DOHH2 (cell line): ENCODE results near the gene PDE4D.

Experiments
- EZH2phosphoT487 ChIP-seq: fragments of 200-600 bp; sonication (generic); IDR thresholded peaks from 2 replicates; pipeline ENCODE4 v1.6.1; 2017; ENCODE audit warnings: borderline replicate concordance, mild to moderate bottlenecking, antibody characterized with exemption, low read length, moderate library complexity, mixed read lengths
- TF ChIP-seq, protein P1 (sequence below): fragments of 200-600 bp; sonication (generic); IDR thresholded peaks from one replicate; pipeline ENCODE4 v1.5.1; 2014; ENCODE audit warnings: antibody characterized with exemption, mild to moderate bottlenecking, low read depth, low read length; ENCODE audit not compliant: poor library complexity, severe bottlenecking

DNA sequence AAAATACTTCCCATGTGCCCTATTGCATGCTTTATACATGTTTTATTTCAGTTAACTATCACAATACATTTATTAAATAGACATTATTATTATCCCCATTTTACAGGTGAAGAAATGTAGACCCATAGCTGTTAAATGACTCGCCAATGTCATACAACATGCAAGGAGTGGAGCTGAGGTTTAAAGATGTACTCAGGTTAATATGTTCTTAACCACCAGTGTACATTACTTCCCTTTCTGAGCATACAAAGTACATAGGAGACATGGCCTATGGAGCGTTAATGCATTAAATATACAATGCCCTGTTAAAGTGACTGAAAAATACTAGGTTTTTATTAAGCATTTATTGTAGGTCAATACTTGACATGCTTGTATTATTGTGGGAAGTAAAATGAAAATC lies 407.0 kb downstream of the PDE4D start:
- TF ChIP-seq, protein P1, sequence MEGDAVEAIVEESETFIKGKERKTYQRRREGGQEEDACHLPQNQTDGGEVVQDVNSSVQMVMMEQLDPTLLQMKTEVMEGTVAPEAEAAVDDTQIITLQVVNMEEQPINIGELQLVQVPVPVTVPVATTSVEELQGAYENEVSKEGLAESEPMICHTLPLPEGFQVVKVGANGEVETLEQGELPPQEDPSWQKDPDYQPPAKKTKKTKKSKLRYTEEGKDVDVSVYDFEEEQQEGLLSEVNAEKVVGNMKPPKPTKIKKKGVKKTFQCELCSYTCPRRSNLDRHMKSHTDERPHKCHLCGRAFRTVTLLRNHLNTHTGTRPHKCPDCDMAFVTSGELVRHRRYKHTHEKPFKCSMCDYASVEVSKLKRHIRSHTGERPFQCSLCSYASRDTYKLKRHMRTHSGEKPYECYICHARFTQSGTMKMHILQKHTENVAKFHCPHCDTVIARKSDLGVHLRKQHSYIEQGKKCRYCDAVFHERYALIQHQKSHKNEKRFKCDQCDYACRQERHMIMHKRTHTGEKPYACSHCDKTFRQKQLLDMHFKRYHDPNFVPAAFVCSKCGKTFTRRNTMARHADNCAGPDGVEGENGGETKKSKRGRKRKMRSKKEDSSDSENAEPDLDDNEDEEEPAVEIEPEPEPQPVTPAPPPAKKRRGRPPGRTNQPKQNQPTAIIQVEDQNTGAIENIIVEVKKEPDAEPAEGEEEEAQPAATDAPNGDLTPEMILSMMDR, result no peak
- no peak for TF ChIP-seq EZH2phosphoT487
